HepG2 (cell line): ENCODE data around the gene TMEM135. TPM values are rescaled to one million over a fixed set of nuclear protein-coding genes. Genes with fewer than 3 reads are reported as not detected.

Experiments
- ATAC-seq: fragments of 200-7000 bp; cut with Tn5 transposase; 3 replicates; pipeline ENCODE4 v1.9.1; 2020; ENCODE audit warnings: mild to moderate bottlenecking, moderate library complexity
- BruUV-seq: library from RNA; stranded (reverse); fragments of 400-500 nt; replicated peaks from 2 replicates; lab custom pipeline; 2021; lab: Mats Ljungman, UMichigan
- CTCF ChIA-PET: fragments of 300-600 bp; formaldehyde crosslinking; extraction: SDS; loops from one replicate; lab custom pipeline; 2021; ENCODE audit warnings: low total read pairs, inconsistent platforms, low intra/inter-chr PET ratio; lab: Yijun Ruan, JAX
- POLR2A ChIA-PET: fragments of 350-600 bp; sonication (Branson Sonifier 250); formaldehyde crosslinking; loops from one replicate; lab custom pipeline; 2020; ENCODE audit warnings: antibody characterized with exemption, inconsistent platforms; lab: Yijun Ruan, JAX
- DNase-seq: peaks from one replicate; pipeline ENCODE4 v3.0.0-alpha.2; 2015; ENCODE audit warnings: low spot score
- FAIRE-seq: peaks from 3 replicates; lab custom pipeline; 2011; peaks lifted over from hg19 to GRCh38; lab: Jason Lieb, UNC
- H2AFZ ChIP-seq: one replicate; pipeline ENCODE4 v1.6.1; 2011; ENCODE audit warnings: low read length, inconsistent platforms
- H3K27ac ChIP-seq: fragments of 300-600 bp; 3 replicates; pipeline ENCODE4 v1.8.0; 2011; ENCODE audit warnings: mixed run types, mild to moderate bottlenecking, mixed read lengths, low read length, inconsistent platforms; ENCODE audit not compliant: insufficient read depth; ENCODE audit errors: extremely low read length
- H3K27me3 ChIP-seq, 2 experiments: fragments of 200-600 bp in 1 of 2; 2 replicates in 1 of 2; 3 replicates in 1 of 2; pipeline versions ENCODE4 v1.6.0 to v1.8.0; 2011; ENCODE audit warnings: low read length in 2 of 2, mild to moderate bottlenecking in 2 of 2, moderate library complexity in 2 of 2, inconsistent platforms in 1 of 2; ENCODE audit not compliant: insufficient read depth in 2 of 2, control insufficient read depth in 1 of 2
- H3K36me3 ChIP-seq, 2 experiments: fragments of 200-600 bp in 1 of 2; replicated peaks in 1 of 2; 2 replicates in 1 of 2; 3 replicates in 1 of 2; pipeline versions ENCODE4 v1.5.1 to v1.8.0; 2011; ENCODE audit warnings: low read length in 2 of 2, inconsistent platforms in 1 of 2; ENCODE audit not compliant: insufficient read depth in 2 of 2, control insufficient read depth in 1 of 2
- H3K4me1 ChIP-seq: 2 replicates; pipeline ENCODE4 v1.5.1; 2012; ENCODE audit warnings: low read length, inconsistent platforms; ENCODE audit not compliant: insufficient read depth
- H3K4me2 ChIP-seq: 2 replicates; pipeline ENCODE4 v1.6.0; 2011; ENCODE audit warnings: low read depth, low read length, inconsistent platforms
- H3K4me3 ChIP-seq, 3 experiments: fragments of 200-600 bp in 1 of 3; sonication (generic), shearing (Covaris generic) in 1 of 3; replicated peaks in 1 of 3; 2 replicates each; pipeline ENCODE4 v1.5.1; 2011 to 2016; ENCODE audit warnings: low read length in 3 of 3, inconsistent platforms in 2 of 3, low read depth in 2 of 3, mild to moderate bottlenecking in 2 of 3, control low read depth in 1 of 3, mixed read lengths in 1 of 3; ENCODE audit not compliant: insufficient read depth in 1 of 3
- H3K79me2 ChIP-seq: one replicate; pipeline ENCODE4 v1.6.1; 2011; ENCODE audit warnings: low read length, inconsistent platforms; ENCODE audit not compliant: insufficient read depth
- H3K9ac ChIP-seq: 2 replicates; pipeline ENCODE4 v1.6.0; 2011; ENCODE audit warnings: mild to moderate bottlenecking, low read depth, low read length, inconsistent platforms; ENCODE audit not compliant: insufficient read depth
- H3K9me3 ChIP-seq: 2 replicates; pipeline ENCODE4 v1.5.1; 2012; ENCODE audit warnings: mild to moderate bottlenecking, low read length
- H4K20me1 ChIP-seq: 2 replicates; pipeline ENCODE4 v1.6.0; 2011; ENCODE audit warnings: inconsistent platforms, mild to moderate bottlenecking, low read length, moderate library complexity; ENCODE audit not compliant: insufficient read depth
- BCL6 ChIP-seq: IDR thresholded peaks from 2 replicates; pipeline ENCODE4 v1.6.1; 2016; ENCODE audit warnings: missing genetic modification reagents, missing compliant biosample characterization
- CBX1 ChIP-seq: IDR thresholded peaks from one replicate; pipeline ENCODE4 v1.6.1; 2016; ENCODE audit warnings: antibody characterized with exemption, low read depth
- CREB1 ChIP-seq, 2 experiments: fragments of 450-650 bp in 1 of 2; IDR thresholded peaks; 2 replicates each; pipeline ENCODE4 v1.6.1; 2016 to 2017; ENCODE audit warnings: control low read depth in 1 of 2, mild to moderate bottlenecking in 1 of 2, missing compliant biosample characterization in 1 of 2, missing genetic modification characterization in 1 of 2
- FOXK2 ChIP-seq: fragments of 450-650 bp; IDR thresholded peaks from 2 replicates; pipeline ENCODE4 v1.6.1; 2016
- HCFC1 ChIP-seq: fragments of 150-350 bp; IDR thresholded peaks from 2 replicates; pipeline ENCODE4 v1.6.1; 2014; ENCODE audit warnings: low read depth, low read length
- HNF4A ChIP-seq: sonication (generic); formaldehyde crosslinking; IDR thresholded peaks from 2 replicates; pipeline ENCODE4 v1.4.0; 2020; ENCODE audit warnings: missing genetic modification reagents
- NAIF1 ChIP-seq: sonication (generic); formaldehyde crosslinking; IDR thresholded peaks from 2 replicates; pipeline ENCODE4 v1.5.0; 2020; ENCODE audit warnings: mild to moderate bottlenecking, missing genetic modification reagents, borderline replicate concordance
- NR2F2 ChIP-seq: IDR thresholded peaks from 2 replicates; pipeline ENCODE4 v1.6.1; 2012; ENCODE audit warnings: low read depth, inconsistent platforms, borderline replicate concordance
- PBX2 ChIP-seq: IDR thresholded peaks from 2 replicates; pipeline ENCODE4 v1.6.1; 2016; ENCODE audit warnings: control low read depth
- POLR2AphosphoS5 ChIP-seq: IDR thresholded peaks from 2 replicates; pipeline ENCODE4 v1.6.1; 2012; ENCODE audit warnings: low read depth, low read length
- SRSF4 ChIP-seq: fragments of 200-400 bp; formaldehyde crosslinking; IDR thresholded peaks from one replicate; pipeline ENCODE4 v1.6.1; 2018; ENCODE audit warnings: mild to moderate bottlenecking, low read depth, low read length, moderate library complexity; ENCODE audit not compliant: poor library complexity, severe bottlenecking
- TGIF2 ChIP-seq: IDR thresholded peaks from 2 replicates; pipeline ENCODE4 v1.6.1; 2016; ENCODE audit warnings: control low read depth, missing compliant biosample characterization
- ZNF20 ChIP-seq: sonication (generic); formaldehyde crosslinking; IDR thresholded peaks from 2 replicates; pipeline ENCODE4 v1.4.0; 2020; ENCODE audit warnings: mild to moderate bottlenecking, moderate library complexity, missing genetic modification reagents
- ZNF224 ChIP-seq: sonication (generic); formaldehyde crosslinking; IDR thresholded peaks from 2 replicates; pipeline ENCODE4 v1.5.0; 2020; ENCODE audit warnings: mild to moderate bottlenecking, missing genetic modification reagents
- ZNF34 ChIP-seq: sonication (generic); formaldehyde crosslinking; IDR thresholded peaks from 2 replicates; pipeline ENCODE4 v1.4.0; 2020; ENCODE audit warnings: mild to moderate bottlenecking, missing genetic modification reagents, borderline replicate concordance
- ZNF607 ChIP-seq: sonication (generic); formaldehyde crosslinking; IDR thresholded peaks from 2 replicates; pipeline ENCODE4 v1.5.1; 2020; ENCODE audit warnings: missing genetic modification reagents, mild to moderate bottlenecking, borderline replicate concordance
- ZNF670 ChIP-seq: sonication (generic); formaldehyde crosslinking; IDR thresholded peaks from 2 replicates; pipeline ENCODE4 v1.8.0; 2022; ENCODE audit warnings: mild to moderate bottlenecking, missing genetic modification reagents, borderline replicate concordance
- WGBS: methylation state at CpG from one replicate; pipeline ENCODE4 v1.1.6; 2017; ENCODE audit warnings: low lambda C conversion rate; 5-methylcytosine and 5-hydroxymethylcytosine counted together
- in situ Hi-C: cut with HindIII; loops from 2 replicates; pipeline ENCODE4 v1.10.0; 2017; ENCODE audit warnings: low pct_unique_long_range_greater_than_20kb; ENCODE audit not compliant: extremely low pct_ligation_motif_present
- intact Hi-C: fragments of 100-400 bp; cut with micrococcal nuclease; formaldehyde crosslinking; loops from one replicate; pipeline ENCODE4 v1.10.0; 2022; ENCODE audit not compliant: unreplicated experiment
- polyA plus RNA-seq, 8 experiments: library from polyadenylated mRNA; depleted of rRNA in 3 of 8; stranded (reverse) in 7 of 8; unstranded in 1 of 8; fragments of >200 nt; fragmentation: Illumina TruSeq in 4 of 8; extraction: Trizol in 4 of 8; gene quantifications; 2 replicates each; pipeline versions ENCODE4 v1.2.1 to v1.2.3, GENCODE V29; 2011 to 2016; ENCODE audit warnings: low read depth in 4 of 8, missing spikeins in 1 of 8, mixed read lengths in 1 of 8; ENCODE audit not compliant: insufficient read depth in 1 of 8
- total RNA-seq, 5 experiments: library from RNA; depleted of rRNA; stranded (reverse); fragments of >200 nt; fragmentation: Illumina TruSeq; extraction: Trizol; gene quantifications; 2 replicates each; pipeline ENCODE4 v1.2.3, GENCODE V29; 2016; ENCODE audit warnings: low read depth in 1 of 5
- TF ChIP-seq, protein P1 (sequence below): sonication (generic); formaldehyde crosslinking; IDR thresholded peaks from 2 replicates; pipeline ENCODE4 v1.4.0; 2020; ENCODE audit warnings: missing genetic modification reagents
- TF ChIP-seq, protein P2 (sequence below): IDR thresholded peaks from 2 replicates; pipeline ENCODE4 v1.6.1; 2012; ENCODE audit warnings: inconsistent platforms

Gene TMEM135
- total and polyA plus RNA-seq, 2 of the 13 experiments (the other 11 are each of a cell fraction or from before 2014, with no cell fraction given), result 36.6 to 88.9 TPM

GRCh38 chr11:87154246-87154645, 116.5 kb downstream of the TMEM135 start:
- no peaks in the 10 kb centered on the region for H3K27me3 ChIP-seq
- H3K79me2 ChIP-seq, result peaks cover 69% of the 10 kb centered on the region
- no peak for TF ChIP-seq CREB1 (IDR thresholded peaks at IDR 0.05)
- TF ChIP-seq CREB1 (CRISPR knock-in tag; IDR thresholded peaks at IDR 0.05), result no peak
- no peak for TF ChIP-seq TGIF2 (CRISPR knock-in tag)
- TF ChIP-seq PBX2, result no peak
- TF ChIP-seq POLR2AphosphoS5, result no peak
- TF ChIP-seq BCL6 (CRISPR knock-in tag), result no peak
- no peak for TF ChIP-seq ZNF670
- no peak for TF ChIP-seq SRSF4
- no peak for TF ChIP-seq ZNF34 (CRISPR knock-in tag)
- no peak for TF ChIP-seq ZNF607 (CRISPR knock-in tag)
- TF ChIP-seq CBX1, result no peak
- no peak for TF ChIP-seq HCFC1
- TF ChIP-seq FOXK2, result no peak
- TF ChIP-seq ZNF20 (CRISPR knock-in tag), result no peak
- TF ChIP-seq HNF4A (CRISPR knock-in tag), result no peak
- TF ChIP-seq NR2F2, result no peak
- TF ChIP-seq ZNF224 (CRISPR knock-in tag), result no peak
- no peak for TF ChIP-seq NAIF1 (CRISPR knock-in tag)
- TF ChIP-seq, protein P1, sequence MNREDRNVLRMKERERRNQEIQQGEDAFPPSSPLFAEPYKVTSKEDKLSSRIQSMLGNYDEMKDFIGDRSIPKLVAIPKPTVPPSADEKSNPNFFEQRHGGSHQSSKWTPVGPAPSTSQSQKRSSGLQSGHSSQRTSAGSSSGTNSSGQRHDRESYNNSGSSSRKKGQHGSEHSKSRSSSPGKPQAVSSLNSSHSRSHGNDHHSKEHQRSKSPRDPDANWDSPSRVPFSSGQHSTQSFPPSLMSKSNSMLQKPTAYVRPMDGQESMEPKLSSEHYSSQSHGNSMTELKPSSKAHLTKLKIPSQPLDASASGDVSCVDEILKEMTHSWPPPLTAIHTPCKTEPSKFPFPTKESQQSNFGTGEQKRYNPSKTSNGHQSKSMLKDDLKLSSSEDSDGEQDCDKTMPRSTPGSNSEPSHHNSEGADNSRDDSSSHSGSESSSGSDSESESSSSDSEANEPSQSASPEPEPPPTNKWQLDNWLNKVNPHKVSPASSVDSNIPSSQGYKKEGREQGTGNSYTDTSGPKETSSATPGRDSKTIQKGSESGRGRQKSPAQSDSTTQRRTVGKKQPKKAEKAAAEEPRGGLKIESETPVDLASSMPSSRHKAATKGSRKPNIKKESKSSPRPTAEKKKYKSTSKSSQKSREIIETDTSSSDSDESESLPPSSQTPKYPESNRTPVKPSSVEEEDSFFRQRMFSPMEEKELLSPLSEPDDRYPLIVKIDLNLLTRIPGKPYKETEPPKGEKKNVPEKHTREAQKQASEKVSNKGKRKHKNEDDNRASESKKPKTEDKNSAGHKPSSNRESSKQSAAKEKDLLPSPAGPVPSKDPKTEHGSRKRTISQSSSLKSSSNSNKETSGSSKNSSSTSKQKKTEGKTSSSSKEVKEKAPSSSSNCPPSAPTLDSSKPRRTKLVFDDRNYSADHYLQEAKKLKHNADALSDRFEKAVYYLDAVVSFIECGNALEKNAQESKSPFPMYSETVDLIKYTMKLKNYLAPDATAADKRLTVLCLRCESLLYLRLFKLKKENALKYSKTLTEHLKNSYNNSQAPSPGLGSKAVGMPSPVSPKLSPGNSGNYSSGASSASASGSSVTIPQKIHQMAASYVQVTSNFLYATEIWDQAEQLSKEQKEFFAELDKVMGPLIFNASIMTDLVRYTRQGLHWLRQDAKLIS (CRISPR knock-in tag), result no peak
- TF ChIP-seq, protein P2, sequence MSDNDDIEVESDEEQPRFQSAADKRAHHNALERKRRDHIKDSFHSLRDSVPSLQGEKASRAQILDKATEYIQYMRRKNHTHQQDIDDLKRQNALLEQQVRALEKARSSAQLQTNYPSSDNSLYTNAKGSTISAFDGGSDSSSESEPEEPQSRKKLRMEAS, result no peak
- H3K9ac ChIP-seq, result no peak overlapping the region
- no peak overlapping the region for H3K4me2 ChIP-seq
- DNase-seq (no peak), ATAC-seq (no peak), FAIRE-seq (no peak)
- H3K4me1 ChIP-seq, result peaks cover 50% of the 10 kb centered on the region
- 97% methylated on average over 2 of the region's 2 CpGs for WGBS
- H4K20me1 ChIP-seq, result peaks cover 13% of the 10 kb centered on the region
- 0 out of 5 replicates have a peak, but pooled peaks cover 0 to 4% of the 10 kb centered on the region in 2 experiments for H3K36me3 ChIP-seq
- ChIA-PET POLR2A (no interaction called here), CTCF (no interaction called here)
- H3K27ac ChIP-seq, result no peak overlapping the region
- intact Hi-C loops, result no loop called here
- BruUV-seq, result no TSS peak
- no peak overlapping the region for H2AFZ ChIP-seq
- no peaks in the 10 kb centered on the region for H3K9me3 ChIP-seq
- no peak overlapping the region for H3K4me3 ChIP-seq
- in situ Hi-C loops, result no loop called here
